GM18867 (cell line): Measurements from ENCODE around the gene MAPK10.
"Not testable (repeated sequence)": the region's sequence is repeated elsewhere in the genome, so short reads cannot be mapped to it uniquely, and the experiment has no call there.

Experiments
- ATAC-seq: cut with Tn5 transposase; IDR thresholded peaks from one replicate; pipeline ENCODE4 v1.9.1; 2021; ENCODE audit warnings: mild to moderate bottlenecking, moderate library complexity; ENCODE audit not compliant: unreplicated experiment

The MAPK10 gene

GRCh38 chr4:86344127-86344526, 15.7 kb downstream of the MAPK10 start:
- no peak for ATAC-seq

- ATAC-seq: no peak
These were observed 20.9 kb downstream of the MAPK10 start for GRCh38 chr4:86338989-86339388.

DNA sequence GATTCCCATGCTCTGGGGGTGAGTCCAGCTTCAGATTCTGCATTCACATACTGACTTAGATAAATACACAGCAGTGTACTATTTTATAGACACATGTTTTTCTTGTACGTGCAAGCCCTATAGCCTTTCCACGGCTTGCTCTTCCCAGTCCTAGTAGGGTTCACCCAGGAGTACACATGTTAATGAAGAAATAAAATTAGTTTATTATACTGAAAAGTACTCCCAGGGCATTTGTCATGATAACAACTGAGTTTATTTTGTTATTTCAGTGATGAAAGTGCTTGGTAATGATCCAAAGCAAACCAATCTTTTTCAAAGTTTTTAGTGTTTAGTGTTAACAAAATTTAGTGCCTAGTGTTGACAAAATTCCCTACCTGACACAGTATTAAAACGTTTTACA, 21.3 kb downstream of the MAPK10 start:
- no peak for ATAC-seq

- no peak for ATAC-seq
These were observed 25.7 kb downstream of the MAPK10 start for GRCh38 chr4:86334020-86334750.

DNA sequence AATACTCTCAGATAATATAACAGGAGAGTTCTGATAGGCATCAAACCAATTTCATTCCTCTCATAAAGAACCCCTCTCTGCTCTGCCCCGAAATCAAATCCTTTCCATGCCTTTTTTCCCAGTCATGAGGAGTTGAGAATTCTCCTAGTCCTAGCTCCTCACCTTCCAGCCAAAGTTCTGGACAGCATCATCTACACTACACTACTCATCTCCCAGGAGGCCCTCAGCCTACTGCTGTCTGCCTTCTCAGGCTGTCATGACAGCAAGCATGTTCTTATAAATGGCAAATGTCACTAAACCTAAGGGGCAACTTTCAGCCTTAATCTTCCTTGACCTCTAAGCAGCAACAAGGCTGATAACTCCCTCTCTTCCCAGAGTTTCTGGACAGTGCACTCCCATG, 26.6 kb downstream of the MAPK10 start:
- ATAC-seq: no peak

GRCh38 chr4:86330961-86331742, 28.7 kb downstream of the MAPK10 start:
- no peak for ATAC-seq

- ATAC-seq: not testable (repeated sequence)
These were observed 29.4 kb downstream of the MAPK10 start for GRCh38 chr4:86330411-86330810.

- ATAC-seq: no peak
These were observed 30.4 kb downstream of the MAPK10 start for GRCh38 chr4:86329431-86329830.

- ATAC-seq: no peak
These were observed 33.5 kb downstream of the MAPK10 start for GRCh38 chr4:86326400-86326799.

- ATAC-seq: no peak
These were observed 40.5 kb downstream of the MAPK10 start for GRCh38 chr4:86319390-86319789.

- ATAC-seq: no peak
These were observed 44.3 kb downstream of the MAPK10 start for GRCh38 chr4:86315579-86315978.

- no peak for ATAC-seq
These were observed 46.2 kb downstream of the MAPK10 start for GRCh38 chr4:86313656-86314055.

- ATAC-seq: no peak
These were observed 52.4 kb downstream of the MAPK10 start for GRCh38 chr4:86307432-86307831.

GRCh38 chr4:86306816-86307215, 53.0 kb downstream of the MAPK10 start:
- no peak for ATAC-seq

- no peak for ATAC-seq
These were observed 57.0 kb downstream of the MAPK10 start for GRCh38 chr4:86302830-86303229.

GRCh38 chr4:86302251-86302650, 57.6 kb downstream of the MAPK10 start:
- no peak for ATAC-seq

DNA sequence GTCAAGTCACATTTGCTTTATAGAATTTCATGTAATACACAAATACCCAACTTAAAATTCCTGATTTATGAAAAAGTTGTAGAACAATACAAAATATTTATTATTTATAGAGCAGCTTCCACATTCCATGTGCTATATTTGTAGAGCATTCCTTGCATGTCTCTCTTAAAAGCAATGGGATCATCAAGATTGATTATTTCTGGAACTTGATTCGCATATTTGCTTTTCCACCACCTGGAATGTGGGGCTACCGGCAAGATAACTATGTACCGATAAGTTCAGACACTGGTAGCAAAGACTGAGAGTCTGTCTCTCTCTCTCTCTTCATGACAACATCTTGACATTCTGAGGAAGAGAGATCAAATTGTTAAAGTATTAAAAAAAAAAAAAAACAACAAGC, 59.3 kb downstream of the MAPK10 start:
- ATAC-seq: no peak

- no peak for ATAC-seq
These were observed 63.0 kb downstream of the MAPK10 start for GRCh38 chr4:86296865-86297264.

GRCh38 chr4:86294883-86295282, 65.0 kb downstream of the MAPK10 start:
- ATAC-seq: no peak

- ATAC-seq: no peak
These were observed 68.7 kb downstream of the MAPK10 start for GRCh38 chr4:86291180-86291579.

- ATAC-seq: no peak
These were observed 73.1 kb downstream of the MAPK10 start for GRCh38 chr4:86286726-86287125.

- ATAC-seq: no peak
These were observed 76.5 kb downstream of the MAPK10 start for GRCh38 chr4:86283371-86283770.
